Measurements from ENCODE around the gene SDHA.
"Not testable (repeated sequence)": the region's sequence is repeated elsewhere in the genome, so short reads cannot be mapped to it uniquely, and the experiment has no call there.

The SDHA gene

DNA sequence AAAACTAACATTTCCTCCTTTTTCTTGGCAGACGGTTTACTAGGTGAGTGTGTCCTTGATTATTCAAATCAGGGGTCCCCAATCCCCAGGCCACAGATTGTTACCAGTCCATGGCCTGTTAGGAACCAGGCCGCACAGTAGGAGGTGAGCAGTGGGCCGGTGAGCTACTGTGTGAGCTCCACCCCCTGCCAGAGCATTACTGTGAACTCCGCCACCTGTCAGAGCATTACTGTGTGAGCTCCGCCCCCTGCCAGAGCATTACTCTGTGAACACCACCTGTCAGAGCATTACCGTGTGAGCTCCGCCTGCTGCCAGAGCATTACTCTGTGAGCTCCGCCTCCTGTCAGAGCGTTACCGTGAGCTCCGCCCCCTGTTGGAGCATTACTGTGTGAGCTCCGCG is 39.0 kb downstream of the SDHA start:
- DNase-seq (ENCODE audit: low read depth in 2 of 2) = no peak

DNA sequence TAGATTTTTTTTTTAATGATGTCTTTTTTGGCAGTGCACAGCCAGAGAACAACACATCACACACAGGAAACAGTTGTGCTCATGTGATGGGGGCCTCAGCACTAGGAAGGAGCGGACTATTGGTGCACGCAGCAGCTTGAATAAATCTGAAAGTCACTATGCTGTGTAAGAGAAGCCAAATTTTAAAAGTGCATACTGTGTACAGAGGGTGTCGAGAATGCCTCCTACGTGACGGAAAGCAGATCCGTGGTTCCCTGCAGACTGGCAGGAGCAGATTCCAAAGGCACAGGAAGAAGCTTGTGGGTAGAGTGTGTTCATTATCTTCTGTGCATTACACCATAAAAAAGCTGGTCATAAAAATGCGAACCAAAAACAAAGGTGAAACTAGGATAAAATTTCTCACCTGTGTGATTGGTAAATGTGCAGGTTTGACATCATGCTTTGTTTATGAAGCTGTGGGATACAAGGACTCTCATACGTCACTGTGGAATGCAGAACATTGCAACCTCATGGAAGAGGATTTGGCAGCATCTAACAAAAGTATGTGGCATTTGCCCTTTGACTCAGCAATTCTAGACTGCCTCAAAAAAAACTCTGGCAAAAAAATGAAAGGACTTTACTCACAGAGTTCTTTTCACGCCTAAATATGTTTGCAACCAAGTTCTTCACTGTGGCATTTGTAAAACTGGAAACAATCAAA is 45.3 kb downstream of the SDHA start:
- DNase-seq (ENCODE audit: low read depth in 2 of 2) = not testable (repeated sequence)

DNA sequence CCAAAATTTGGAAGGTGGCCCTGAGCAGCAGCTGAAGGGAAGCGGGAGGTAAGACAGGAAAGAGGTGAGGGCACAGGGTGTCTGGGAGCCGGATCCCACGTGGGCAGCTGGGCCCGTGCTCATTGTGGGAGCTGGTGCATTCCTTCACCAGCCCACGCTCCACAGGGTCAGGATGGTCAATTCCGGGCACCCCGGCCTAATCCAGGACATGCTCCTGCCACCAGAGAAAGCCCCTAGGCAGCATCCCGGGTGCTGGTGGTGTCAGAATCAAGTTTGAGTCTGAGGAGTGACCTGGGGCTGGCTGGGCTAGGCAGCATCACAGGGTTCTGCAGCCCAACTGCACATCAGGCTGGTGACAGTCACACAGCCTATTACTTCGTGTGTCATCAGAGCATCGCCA is 46.2 kb downstream of the SDHA start:
- DNase-seq (ENCODE audit: low read depth in 2 of 2) = no peak

DNA sequence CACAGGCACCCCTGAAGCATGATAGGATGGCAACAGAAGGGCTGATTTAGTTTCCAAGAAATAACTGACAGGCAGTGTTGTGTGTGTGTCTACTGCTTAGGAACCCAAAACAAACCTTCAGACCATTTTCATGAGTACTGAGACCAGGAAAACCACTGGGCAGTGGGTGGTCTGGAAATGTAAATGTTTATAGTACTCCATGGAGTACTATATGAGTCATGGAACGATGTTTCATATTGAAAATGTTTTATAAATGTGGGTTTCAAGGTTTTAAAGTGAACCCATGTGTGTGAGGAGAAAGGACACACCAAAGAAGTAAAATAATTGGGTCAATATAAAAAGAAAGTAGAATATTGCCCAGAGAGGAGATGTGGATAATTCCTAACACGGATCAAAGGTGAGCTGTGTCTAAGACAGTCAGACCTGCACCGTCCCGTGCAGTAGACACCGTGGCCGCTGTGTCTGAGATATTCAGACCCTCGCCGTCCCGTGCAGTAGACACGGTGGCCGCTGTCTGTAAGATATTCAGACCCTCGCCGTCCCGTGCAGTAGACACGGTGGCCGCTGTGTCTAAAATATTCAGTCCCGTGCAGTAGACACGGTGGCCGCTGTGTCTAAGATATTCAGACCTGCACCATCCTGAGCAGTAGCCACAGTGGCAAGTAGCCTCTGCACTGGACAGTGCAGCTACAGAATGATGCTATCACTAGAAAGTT is 48.3 kb downstream of the SDHA start:
- DNase-seq (ENCODE audit: low read depth in 2 of 2) = not testable (repeated sequence)

- DNase-seq (ENCODE audit: low read depth in 2 of 2) = no peak
These were observed 49.6 kb downstream of the SDHA start for GRCh38 chr5:267716-268115.

- DNase-seq (ENCODE audit: low read depth in 2 of 2) = no peak
These were observed 52.2 kb downstream of the SDHA start for GRCh38 chr5:270340-270739.

GRCh38 chr5:271828-272167 is 53.7 kb downstream of the SDHA start:
- not testable (repeated sequence) for DNase-seq (ENCODE audit: low read depth in 2 of 2)

DNA sequence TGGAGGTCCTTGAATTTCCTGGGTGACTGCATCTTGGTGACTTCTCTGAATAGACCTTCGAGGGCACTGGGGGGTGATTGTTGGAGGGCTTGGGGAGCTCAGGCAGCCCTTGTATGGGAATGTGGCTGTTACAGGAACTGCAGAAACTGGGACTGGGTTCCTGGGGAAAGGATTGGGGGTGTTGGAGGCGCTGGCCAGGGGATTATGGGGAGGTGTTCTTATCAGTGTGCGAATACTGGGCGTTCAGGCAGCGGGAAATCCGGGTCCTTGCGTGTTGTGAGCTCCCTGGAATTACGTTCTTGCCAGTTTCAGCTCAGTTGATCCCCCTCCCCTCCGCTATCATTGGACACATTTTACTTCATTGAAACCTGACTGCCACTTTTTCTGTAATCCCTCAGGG is 55.0 kb downstream of the SDHA start:
- not testable (repeated sequence) for DNase-seq (ENCODE audit: low read depth in 2 of 2)

- not testable (repeated sequence) for DNase-seq (ENCODE audit: low read depth in 2 of 2)
These were observed 55.4 kb downstream of the SDHA start for GRCh38 chr5:273491-273890.

DNA sequence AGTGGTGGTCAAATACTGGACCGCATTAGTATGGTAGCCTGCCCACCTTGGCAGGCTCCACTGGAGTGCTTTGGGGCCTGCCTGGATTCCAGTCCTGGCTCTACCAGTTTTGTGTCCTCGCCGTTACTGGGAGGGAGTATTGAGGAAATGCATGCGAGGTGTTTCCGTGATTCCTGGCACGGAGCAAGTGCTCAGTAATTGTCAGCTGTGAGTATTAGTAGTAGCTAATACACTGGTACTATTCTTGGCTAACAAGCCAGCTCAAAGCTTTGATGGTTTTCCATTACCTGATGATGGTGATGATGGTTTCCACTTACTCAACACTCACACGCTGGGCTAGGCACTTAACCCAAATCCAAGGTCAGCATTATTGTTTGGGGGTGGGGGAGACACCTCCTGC is 56.2 kb downstream of the SDHA start:
- DNase-seq (ENCODE audit: low read depth in 2 of 2) = not testable (repeated sequence)

GRCh38 chr5:278646-279045 is 60.5 kb downstream of the SDHA start:
- DNase-seq (ENCODE audit: low read depth in 2 of 2) = no peak

GRCh38 chr5:279051-279665 is 61.0 kb downstream of the SDHA start:
- DNase-seq (ENCODE audit: low read depth in 2 of 2) = not testable (repeated sequence)

- no peak for DNase-seq (ENCODE audit: low read depth in 2 of 2)
These were observed 68.0 kb downstream of the SDHA start for GRCh38 chr5:285991-286557.

DNA sequence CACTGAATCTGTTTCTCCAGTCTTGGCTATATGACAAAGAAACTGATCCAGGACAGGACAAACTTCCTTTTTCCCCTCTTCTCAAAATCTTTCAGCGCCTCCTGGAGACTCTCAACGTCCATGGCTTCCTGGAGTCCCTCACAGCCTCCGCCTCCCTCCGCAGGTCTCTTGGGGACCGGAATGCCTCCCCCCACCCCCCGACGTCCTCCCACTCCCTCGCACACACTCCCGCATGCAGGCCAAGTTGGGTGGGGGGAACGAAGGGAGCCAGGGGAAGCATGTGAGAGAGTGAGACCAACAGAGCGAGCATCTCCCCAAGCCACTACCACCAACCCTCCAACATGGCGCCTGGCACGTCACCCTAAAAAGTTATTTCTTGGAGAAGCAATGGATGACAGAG is 72.1 kb downstream of the SDHA start:
- DNase-seq (ENCODE audit: low read depth in 2 of 2) = not testable (repeated sequence)

DNA sequence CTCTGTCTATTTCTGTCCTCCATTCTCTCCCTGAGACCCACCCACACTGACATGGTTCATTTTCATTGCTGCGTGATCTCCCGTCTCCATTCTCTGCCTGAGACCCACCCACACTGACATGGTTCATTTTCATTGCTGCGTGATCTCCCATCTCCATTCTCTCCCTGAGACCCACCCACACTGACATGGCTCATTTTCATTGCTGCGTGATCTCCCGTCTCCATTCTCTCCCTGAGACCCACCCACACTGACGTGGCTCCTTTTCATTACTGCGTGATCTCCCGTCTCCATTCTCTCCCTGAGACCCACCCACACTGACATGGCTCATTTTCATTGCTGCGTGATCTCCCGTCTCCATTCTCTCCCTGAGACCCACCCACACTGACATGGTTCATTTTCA is 73.2 kb downstream of the SDHA start:
- not testable (repeated sequence) for DNase-seq (ENCODE audit: low read depth in 2 of 2)

- not testable (repeated sequence) for DNase-seq (ENCODE audit: low read depth in 2 of 2)
These were observed 76.7 kb downstream of the SDHA start for GRCh38 chr5:294788-295187.

DNA sequence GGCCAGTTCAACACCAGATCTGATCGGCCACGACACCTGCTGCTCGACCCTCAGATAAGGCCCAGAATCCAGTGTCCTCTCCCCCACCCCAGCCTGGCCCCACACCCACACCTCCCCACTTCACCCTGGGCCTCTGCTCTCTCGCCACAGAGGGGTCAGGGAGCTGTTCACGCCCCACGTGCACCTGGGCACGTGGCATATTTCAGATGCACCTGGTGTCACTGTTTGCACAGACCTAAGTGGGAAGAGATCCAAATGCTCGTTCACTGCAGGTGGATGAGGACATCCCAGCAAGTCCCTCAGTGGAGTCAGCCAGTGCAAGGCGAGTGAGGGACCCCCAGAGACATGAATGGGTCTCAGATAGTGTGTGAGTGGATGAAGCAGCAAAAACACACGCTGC is 78.1 kb downstream of the SDHA start:
- DNase-seq (ENCODE audit: low read depth in 2 of 2) = not testable (repeated sequence)

DNA sequence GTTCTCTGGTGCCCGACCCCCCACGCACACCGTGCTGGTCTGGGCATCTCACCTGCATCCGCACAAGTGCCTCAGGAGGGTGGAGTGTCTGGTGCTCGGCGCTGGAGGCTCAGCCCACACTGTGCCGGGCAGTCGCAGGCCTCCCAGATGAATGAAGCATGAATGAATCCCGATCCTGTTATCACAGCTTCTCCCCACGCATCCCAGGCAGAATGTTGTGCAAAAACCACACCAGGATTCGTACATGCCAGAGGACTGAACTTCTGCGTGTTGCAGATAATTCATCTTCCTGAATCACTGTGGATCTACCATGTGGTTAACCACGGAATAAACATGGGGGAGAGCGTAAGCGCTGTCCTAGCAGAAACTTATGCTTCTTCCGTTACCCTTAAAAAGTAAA is 78.8 kb downstream of the SDHA start:
- DNase-seq (ENCODE audit: low read depth in 2 of 2) = not testable (repeated sequence)

GRCh38 chr5:297448-297847 is 79.3 kb downstream of the SDHA start:
- DNase-seq (ENCODE audit: low read depth in 2 of 2) = not testable (repeated sequence)

- DNase-seq (ENCODE audit: low read depth in 2 of 2) = not testable (repeated sequence)
These were observed 80.0 kb downstream of the SDHA start for GRCh38 chr5:297991-298736.

- DNase-seq (ENCODE audit: low read depth in 2 of 2) = no peak
These were observed 80.6 kb downstream of the SDHA start for GRCh38 chr5:298737-299125.

- not testable (repeated sequence) for DNase-seq (ENCODE audit: low read depth in 2 of 2)
These were observed 81.8 kb downstream of the SDHA start for GRCh38 chr5:299921-300320.

Measured in stimulated activated CD4-positive, alpha-beta T cell treated with anti-CD3 and anti-CD28 coated beads, Interleukin-1b, Interleukin-23, amount 100 ng/mL, for 4 hours (primary cell).